GM19193 (cell line): ENCODE measurements around the gene FKBP3.

ENCODE experiments used
- POLR2A ChIP-seq: IDR thresholded peaks from 4 replicates; pipeline ENCODE4 v1.6.1; 2011; ENCODE audit not compliant: insufficient read depth, insufficient read length; ENCODE audit errors: extremely low read depth

FKBP3 gene

GRCh38 chr14:45083976-45084722 is 50.1 kb downstream of the FKBP3 start, which contains the start of gene PRPF39:
TSS of gene PRPF39 (plus strand) at chr14:45084116. CDS start at chr14:45095240, 11,124 bp downstream.
- TF ChIP-seq POLR2A, result peak; percentile 95

DNA sequence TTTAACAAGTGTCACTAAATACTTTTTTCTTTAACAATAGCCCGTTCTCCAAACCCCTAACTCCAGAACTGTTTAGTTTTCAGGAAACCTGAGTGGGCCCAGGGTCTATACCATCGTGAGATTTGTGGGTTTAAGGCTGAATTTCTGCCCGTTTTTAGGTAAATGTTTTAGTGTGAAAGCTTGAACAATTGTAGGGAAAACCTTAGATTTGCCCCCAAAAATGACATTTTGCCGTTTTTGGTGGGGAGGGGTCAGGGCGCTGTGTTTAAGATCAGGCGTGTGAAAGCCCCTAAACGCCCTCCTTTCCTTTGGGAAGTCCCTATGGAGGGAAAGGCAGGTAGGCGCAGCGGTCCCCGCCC is 50.7 kb downstream of the FKBP3 start:
- no peak for TF ChIP-seq POLR2A

DNA sequence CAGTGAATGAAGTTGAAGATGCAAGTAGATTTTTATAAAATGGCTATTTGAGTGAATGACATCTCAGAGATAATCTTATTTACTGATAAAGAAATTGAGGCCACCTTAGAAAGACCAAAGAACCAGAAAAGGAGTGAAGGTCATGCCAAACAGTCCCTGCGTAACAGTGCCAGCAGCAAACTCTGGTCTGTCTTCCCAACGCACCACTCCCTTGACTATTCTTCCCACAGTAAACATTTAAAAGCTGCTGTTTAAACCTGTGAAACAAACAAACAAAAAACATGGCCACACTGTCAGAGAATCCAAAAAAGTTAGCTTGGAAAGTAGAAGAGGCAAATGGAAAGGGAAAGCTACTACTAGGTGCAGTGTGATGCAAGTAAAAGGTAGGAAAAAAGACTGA is 51.9 kb downstream of the FKBP3 start:
- TF ChIP-seq POLR2A, result no peak

GRCh38 chr14:45078323-45078722 is 56.0 kb downstream of the FKBP3 start:
- no peak for TF ChIP-seq POLR2A

GRCh38 chr14:45073231-45073879 is 60.9 kb downstream of the FKBP3 start:
- no peak for TF ChIP-seq POLR2A

DNA sequence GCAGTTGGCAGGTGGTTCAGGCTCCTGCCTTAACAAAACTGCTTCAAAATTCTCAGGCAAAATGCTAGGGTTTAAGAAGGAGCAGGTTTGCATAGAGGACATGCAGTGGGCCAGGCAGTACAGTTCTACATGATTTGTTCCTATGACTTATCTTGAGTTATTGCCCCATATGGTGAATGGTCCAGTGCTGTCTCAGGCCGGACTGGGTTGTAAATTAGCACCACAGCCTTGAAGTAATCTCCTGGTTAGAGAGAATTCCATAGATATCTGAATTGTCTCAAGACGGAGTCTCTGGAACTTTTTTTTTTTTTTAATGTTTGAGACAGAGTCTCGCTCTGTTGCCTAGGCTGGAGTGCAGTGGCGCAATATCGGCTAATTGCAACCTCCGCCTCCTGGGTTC is 62.2 kb downstream of the FKBP3 start:
- TF ChIP-seq POLR2A, result no peak

DNA sequence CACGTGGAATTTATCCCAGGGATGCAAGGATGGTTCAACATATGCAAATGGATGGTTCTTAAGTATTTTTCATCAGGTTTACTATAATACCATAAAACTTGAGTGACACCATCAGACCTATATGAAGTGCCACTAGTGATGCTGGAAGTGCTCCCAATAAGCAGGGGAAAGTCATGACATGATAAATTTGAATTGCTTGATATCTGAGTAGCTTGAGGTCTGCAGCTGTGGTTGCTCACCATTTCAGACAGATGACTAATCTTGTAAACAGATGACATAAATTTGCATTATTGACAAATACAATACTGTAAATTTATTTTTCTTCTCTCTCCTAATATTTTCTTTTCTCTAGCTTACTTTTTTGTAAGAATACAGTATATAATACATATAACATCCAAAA is 64.1 kb downstream of the FKBP3 start:
- TF ChIP-seq POLR2A, result no peak

GRCh38 chr14:45068396-45068795 is 65.9 kb downstream of the FKBP3 start:
- no peak for TF ChIP-seq POLR2A

DNA sequence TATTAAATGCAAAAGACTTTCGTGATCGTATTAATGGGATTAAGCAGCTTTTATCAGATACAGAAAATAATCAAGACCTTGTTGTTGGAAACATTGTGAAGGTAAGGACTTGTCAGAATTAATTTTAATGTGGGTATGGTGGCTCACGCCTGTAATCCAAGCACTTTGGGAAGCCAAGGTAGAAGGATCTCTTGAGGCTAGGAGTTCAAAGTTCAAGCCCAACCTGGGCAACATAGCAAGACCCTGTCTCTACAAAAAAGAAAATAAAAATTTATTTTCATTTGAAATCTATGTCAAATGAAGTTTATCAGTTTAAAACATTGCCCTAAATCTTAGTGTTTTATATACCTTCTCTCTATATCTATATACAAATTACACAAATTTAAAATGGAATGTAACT is 67.6 kb downstream of the FKBP3 start:
- no peak for TF ChIP-seq POLR2A

- TF ChIP-seq POLR2A, result no peak
Measured at GRCh38 chr14:45065956-45066355, 68.3 kb downstream of the FKBP3 start.
